C4-2B (cell line): ENCODE measurements around the gene SULT1C4.

Source experiments
- ZFX ChIP-seq: fragments of 450-650 bp; IDR thresholded peaks from 2 replicates; pipeline ENCODE4 v1.6.1; 2017
- TF ChIP-seq, protein P1 (sequence below): fragments of 450-650 bp; conservative IDR thresholded peaks from 2 replicates; pipeline ENCODE4 v1.5.1; 2017; ENCODE audit warnings: mild to moderate bottlenecking

DNA sequence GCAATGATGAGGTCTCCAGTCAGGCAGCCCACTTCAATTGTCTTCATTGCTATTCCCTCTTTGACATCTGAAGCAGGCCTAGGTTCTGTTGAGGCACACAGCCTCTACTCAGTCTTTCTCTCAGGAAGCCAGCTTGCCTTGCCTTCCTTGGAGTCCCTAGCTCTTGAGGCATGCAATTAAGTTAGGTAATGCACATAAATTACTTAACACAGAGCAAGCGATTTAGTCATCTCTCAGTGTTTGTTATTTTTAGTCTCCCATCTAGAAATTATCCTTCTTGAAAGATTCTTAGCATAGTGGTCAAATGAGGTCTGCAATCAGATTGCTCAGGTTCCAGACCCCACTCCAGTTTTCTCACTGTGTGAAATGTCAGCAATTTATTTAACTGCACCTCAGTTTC lies 32.0 kb downstream of the SULT1C4 start:
- TF ChIP-seq, protein P1, sequence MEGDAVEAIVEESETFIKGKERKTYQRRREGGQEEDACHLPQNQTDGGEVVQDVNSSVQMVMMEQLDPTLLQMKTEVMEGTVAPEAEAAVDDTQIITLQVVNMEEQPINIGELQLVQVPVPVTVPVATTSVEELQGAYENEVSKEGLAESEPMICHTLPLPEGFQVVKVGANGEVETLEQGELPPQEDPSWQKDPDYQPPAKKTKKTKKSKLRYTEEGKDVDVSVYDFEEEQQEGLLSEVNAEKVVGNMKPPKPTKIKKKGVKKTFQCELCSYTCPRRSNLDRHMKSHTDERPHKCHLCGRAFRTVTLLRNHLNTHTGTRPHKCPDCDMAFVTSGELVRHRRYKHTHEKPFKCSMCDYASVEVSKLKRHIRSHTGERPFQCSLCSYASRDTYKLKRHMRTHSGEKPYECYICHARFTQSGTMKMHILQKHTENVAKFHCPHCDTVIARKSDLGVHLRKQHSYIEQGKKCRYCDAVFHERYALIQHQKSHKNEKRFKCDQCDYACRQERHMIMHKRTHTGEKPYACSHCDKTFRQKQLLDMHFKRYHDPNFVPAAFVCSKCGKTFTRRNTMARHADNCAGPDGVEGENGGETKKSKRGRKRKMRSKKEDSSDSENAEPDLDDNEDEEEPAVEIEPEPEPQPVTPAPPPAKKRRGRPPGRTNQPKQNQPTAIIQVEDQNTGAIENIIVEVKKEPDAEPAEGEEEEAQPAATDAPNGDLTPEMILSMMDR, result no peak
- no peak for TF ChIP-seq ZFX
